ENCODE measurements around the gene GGA1.

The GGA1 gene

DNA sequence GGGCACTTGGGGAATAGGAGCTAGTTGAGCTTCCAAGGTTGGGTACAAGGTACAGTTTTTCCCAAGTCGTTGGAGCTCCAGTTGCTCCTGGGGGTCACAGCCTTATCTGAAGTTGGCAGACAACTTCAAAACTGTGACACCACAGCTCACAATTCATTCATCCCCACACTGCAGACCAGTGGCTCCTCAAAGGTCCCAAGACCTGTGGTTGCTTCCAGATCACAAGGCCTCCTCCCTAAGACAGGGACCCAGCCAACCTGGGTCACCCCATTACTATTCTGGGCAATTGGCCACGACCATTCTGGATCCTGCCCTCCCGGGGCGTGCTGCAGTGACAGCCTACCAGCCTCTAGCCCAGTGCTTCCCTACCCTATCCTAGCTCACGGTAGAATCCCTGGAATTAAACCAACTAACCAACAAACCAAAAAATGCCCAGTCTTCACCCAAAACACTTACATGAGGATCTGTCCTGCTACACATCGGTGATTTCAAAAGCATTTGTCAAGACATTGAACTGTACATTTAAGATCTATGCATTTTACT, 49.0 kb downstream of the GGA1 start:
- TF ChIP-seq, protein P1, sequence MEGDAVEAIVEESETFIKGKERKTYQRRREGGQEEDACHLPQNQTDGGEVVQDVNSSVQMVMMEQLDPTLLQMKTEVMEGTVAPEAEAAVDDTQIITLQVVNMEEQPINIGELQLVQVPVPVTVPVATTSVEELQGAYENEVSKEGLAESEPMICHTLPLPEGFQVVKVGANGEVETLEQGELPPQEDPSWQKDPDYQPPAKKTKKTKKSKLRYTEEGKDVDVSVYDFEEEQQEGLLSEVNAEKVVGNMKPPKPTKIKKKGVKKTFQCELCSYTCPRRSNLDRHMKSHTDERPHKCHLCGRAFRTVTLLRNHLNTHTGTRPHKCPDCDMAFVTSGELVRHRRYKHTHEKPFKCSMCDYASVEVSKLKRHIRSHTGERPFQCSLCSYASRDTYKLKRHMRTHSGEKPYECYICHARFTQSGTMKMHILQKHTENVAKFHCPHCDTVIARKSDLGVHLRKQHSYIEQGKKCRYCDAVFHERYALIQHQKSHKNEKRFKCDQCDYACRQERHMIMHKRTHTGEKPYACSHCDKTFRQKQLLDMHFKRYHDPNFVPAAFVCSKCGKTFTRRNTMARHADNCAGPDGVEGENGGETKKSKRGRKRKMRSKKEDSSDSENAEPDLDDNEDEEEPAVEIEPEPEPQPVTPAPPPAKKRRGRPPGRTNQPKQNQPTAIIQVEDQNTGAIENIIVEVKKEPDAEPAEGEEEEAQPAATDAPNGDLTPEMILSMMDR (IDR thresholded peaks at IDR 0.05; ENCODE audit: low read depth, low read length) = no peak
- TF ChIP-seq POLR2A (IDR thresholded peaks at IDR 0.05; ENCODE audit: extremely low read depth, insufficient read length) = peak; percentile 32
- peak; percentile 57 for DNase-seq (ENCODE audit: low read depth)
- peak overlapping the region; percentile 83 for H3K4me3 ChIP-seq (ENCODE audit: low read depth, low read length)

DNA sequence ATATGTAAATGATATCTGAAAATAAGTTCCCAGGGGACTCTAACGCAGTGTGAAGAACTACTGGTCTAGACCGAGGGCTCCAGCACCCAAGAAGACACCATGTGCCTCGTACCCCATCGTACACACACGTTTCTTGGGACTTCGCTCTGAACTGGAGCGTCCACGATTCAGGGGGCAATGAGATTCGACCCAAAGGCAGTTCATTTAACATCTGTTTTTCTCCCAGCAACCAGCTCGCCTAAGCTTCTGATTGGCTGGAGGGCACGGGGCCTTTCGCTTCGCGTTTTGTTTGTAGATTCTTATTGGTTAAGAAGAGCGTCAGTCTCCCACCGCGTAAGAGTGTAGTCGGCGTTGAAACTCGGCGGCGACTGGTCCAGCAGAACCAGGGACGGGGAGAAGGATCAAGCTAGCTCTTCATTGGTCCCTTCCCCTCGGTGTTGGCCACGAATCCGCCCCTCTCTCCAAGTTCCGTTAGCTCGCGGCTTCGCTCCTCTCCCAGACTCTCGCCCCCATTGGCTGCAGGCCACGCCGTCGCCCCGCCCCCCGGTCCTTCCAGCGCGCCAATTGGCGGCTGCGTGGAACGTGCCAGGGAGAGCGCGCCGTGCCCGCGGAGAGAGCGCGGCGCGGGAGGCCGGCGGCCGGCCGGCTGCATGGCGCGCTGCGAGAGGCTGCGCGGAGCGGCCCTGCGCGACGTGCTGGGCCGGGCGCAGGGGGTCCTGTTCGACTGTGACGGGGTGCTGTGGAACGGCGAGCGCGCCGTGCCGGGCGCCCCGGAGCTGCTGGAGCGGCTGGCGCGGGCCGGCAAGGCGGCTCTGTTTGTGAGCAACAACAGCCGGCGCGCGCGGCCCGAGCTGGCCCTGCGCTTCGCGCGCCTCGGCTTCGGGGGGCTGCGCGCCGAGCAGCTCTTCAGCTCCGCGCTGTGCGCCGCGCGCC, 49.8 kb downstream of the GGA1 start, which contains the start of gene PDXP:
Gene PDXP, plus strand, starts transcription at position 591 of the 933 bp plus-strand sequence. Its CDS starts 60 bp downstream, at position 651.
- DNase-seq (ENCODE audit: low read depth) = peak; percentile 100
- H3K4me3 ChIP-seq (ENCODE audit: low read depth, low read length) = peak within 1 kb of the TSS; percentile 83
- peak; percentile 8; the same call in 1 of the 2 replicates for TF ChIP-seq MYC (IDR thresholded peaks at IDR 0.05; ENCODE audit: low read depth, low read length)
- peak; percentile 63 for TF ChIP-seq POLR2A (IDR thresholded peaks at IDR 0.05; ENCODE audit: extremely low read depth, insufficient read length)
- TF ChIP-seq, protein P2, sequence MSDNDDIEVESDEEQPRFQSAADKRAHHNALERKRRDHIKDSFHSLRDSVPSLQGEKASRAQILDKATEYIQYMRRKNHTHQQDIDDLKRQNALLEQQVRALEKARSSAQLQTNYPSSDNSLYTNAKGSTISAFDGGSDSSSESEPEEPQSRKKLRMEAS (IDR thresholded peaks at IDR 0.05; ENCODE audit: low read depth, low read length) = peak; percentile 58
- TF ChIP-seq, protein P1 (IDR thresholded peaks at IDR 0.05; ENCODE audit: low read depth, low read length) = no peak

DNA sequence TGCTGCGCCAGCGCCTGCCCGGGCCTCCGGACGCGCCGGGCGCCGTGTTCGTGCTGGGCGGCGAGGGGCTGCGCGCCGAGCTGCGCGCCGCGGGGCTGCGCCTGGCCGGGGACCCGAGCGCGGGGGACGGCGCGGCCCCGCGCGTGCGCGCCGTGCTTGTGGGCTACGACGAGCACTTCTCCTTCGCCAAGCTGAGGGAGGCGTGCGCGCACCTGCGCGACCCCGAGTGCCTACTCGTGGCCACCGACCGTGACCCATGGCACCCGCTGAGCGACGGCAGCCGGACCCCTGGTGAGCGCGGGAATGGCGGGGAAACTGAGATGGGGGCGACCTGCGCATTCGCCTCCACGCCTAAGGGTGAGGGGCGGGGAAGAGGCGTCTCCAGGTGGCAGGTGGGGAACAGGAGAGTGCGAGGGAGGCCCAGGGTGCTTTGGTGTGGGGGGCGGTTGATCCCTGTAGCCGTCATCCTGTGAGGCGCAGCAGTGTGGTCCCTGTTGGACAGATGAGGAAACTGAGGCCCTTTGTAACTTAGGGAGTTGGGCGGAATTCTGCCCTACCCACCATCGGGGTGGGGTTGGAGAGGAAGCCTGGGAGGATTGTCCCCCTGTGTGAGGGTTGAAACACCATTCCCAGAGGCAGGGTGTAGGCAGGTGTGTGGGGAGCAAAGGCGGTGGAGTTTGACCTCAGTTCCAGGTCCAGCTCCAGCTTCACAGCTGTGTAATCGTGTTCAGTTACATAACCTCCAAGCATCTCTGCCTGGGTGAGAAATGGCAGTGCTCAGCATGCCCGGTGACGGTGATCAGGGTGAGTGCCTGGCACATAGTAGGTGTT, 50.6 kb downstream of the GGA1 start:
- peak; percentile 58 for DNase-seq (ENCODE audit: low read depth)
- TF ChIP-seq, protein P2 (IDR thresholded peaks at IDR 0.05; ENCODE audit: low read depth, low read length) = 0 out of 2 replicates have a peak, but pooled peaks have one; percentile 14
- TF ChIP-seq, protein P1 (IDR thresholded peaks at IDR 0.05; ENCODE audit: low read depth, low read length) = no peak
- H3K4me3 ChIP-seq (ENCODE audit: low read depth, low read length) = peak overlapping the region; percentile 73

DNA sequence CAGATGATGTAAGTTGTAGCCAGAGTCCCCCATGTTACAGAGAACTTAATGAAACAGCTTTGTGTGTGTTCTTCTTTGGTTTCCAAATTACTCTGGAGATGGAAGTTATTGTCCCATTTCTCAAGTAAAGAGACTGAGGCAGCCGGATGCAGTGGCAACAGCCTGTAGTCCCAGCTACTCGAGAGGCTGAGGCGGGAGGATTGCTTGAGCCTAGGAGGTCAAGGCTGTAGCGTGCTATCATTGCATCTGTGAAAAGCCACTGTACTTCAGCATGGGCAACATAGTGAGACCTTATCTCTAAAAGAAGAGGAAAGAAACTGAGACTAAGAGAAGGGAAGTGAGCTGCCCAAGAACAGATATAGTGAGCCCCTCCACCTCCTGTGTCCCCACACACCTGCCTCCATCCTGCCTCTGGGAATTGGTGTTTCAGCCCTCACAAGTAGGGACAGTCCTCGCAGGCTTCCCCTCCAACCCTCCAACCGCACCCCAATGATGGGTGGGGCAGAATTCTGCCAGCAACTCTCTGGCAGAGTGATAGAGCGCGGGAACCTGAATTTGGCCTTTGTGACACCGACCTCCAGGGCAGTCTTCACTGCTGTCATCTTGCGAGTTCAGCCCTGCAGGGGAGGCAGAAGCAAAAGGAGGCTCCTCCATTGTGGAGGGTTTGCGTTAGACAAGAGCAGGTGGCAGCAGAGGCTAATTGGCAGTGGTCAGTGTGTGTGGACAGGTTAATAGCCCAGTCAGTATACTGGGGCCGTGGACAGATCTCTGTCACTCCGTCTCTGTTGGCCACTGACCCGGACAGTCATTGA, 51.5 kb downstream of the GGA1 start:
- DNase-seq (ENCODE audit: low read depth) = peak; percentile 25
- TF ChIP-seq, protein P1 (IDR thresholded peaks at IDR 0.05; ENCODE audit: low read depth, low read length) = no peak
- TF ChIP-seq POLR2A (IDR thresholded peaks at IDR 0.05; ENCODE audit: extremely low read depth, insufficient read length) = no peak
- no peak for TF ChIP-seq MYC (IDR thresholded peaks at IDR 0.05; ENCODE audit: low read depth, low read length)
- TF ChIP-seq, protein P2 (IDR thresholded peaks at IDR 0.05; ENCODE audit: low read depth, low read length) = no peak
- H3K4me3 ChIP-seq (ENCODE audit: low read depth, low read length) = peak overlapping the region; percentile 73

DNA sequence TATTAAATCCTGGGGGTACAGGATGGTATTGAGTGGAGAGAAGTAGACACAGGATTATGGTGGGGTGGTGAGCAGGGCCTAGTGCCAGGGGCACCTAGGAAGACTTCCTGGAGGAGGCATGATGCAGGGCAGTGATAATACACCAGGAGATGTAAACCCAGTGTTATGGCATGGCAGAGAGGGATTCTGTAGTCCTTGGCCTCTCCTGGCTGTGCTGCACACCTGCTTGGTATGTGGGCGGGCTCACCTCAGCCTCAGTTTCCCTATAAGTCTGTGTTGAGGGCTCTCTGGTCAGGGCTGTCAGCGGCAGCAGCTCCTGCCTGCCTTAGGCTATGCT, 52.0 kb downstream of the GGA1 start:
- H3K4me3 ChIP-seq (ENCODE audit: low read depth, low read length) = peak overlapping the region; percentile 73
- TF ChIP-seq MYC (IDR thresholded peaks at IDR 0.05; ENCODE audit: low read depth, low read length) (no peak), POLR2A (IDR thresholded peaks at IDR 0.05; ENCODE audit: extremely low read depth, insufficient read length) (no peak)
- TF ChIP-seq, protein P1 (IDR thresholded peaks at IDR 0.05; ENCODE audit: low read depth, low read length) = no peak
- TF ChIP-seq, protein P2 (IDR thresholded peaks at IDR 0.05; ENCODE audit: low read depth, low read length) = no peak
- no peak for DNase-seq (ENCODE audit: low read depth)
